ENCODE data around the gene CNST.
"Not testable (repeated sequence)": the region's sequence is repeated elsewhere in the genome, so short reads cannot be mapped to it uniquely, and the experiment has no call there.

The CNST gene

DNA sequence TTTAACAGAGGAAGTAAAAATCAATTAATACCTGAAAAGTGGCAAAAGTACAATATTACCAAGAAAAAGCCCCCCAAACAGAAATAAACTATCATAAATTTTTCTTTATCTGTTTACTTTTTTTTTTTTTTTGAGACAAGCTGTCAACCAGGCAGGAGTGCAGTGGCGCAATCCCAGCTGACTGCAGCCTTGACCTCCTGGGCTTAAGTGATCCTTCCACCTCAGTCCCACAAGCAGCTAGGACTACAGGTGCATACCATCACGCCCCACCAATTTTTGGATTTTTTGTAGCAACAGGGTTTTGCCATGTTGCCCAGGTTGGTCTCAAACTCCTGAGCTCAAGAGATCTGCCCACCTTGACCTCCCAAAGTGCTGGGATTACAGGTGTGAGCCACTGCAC is 8.2 kb upstream of the CNST start:
- in situ Hi-C loops (cut with MboI; ENCODE audit: low sequenced_read_pairs) = no loop called here

DNA sequence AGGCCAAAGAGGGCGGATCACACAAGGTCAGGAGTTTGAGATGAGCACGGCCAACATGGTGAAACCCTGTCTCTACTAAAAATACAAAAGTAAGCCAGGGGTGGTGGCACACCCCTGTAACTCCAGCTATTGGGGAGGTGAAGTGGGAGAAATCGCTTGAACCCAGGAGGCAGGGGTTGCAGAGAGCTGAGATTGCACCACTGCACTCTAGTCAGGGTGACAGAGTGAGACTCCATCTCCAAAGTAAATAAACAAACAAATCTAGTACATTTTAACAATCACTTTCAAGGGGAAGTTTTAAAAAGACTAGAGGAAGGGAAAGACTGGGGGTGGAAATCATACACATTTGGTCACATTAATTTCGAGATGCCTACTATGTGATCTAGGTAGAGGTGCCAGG is 6.9 kb upstream of the CNST start:
- in situ Hi-C loops (cut with MboI; ENCODE audit: low sequenced_read_pairs) = no loop called here

DNA sequence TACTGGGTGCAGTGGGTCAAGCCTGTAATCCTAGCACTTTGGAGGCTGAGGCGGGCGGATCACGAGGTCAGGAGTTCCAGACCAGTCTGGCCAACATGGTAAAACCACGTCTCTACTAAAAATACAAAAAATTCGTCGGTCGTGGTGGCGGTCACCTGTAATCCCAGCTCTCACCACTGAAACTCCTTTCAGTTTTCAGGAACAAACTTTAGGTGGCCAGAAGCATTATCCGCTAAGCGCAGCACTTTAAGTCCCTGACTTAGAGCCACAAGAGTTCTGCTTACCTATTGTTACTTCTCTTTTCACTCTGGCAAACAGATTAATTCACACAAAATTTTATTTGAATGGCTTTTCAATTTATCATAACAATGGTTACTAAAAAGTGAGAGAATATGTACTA is 5.4 kb upstream of the CNST start:
- in situ Hi-C loops (cut with MboI; ENCODE audit: low sequenced_read_pairs) = not testable (repeated sequence)

DNA sequence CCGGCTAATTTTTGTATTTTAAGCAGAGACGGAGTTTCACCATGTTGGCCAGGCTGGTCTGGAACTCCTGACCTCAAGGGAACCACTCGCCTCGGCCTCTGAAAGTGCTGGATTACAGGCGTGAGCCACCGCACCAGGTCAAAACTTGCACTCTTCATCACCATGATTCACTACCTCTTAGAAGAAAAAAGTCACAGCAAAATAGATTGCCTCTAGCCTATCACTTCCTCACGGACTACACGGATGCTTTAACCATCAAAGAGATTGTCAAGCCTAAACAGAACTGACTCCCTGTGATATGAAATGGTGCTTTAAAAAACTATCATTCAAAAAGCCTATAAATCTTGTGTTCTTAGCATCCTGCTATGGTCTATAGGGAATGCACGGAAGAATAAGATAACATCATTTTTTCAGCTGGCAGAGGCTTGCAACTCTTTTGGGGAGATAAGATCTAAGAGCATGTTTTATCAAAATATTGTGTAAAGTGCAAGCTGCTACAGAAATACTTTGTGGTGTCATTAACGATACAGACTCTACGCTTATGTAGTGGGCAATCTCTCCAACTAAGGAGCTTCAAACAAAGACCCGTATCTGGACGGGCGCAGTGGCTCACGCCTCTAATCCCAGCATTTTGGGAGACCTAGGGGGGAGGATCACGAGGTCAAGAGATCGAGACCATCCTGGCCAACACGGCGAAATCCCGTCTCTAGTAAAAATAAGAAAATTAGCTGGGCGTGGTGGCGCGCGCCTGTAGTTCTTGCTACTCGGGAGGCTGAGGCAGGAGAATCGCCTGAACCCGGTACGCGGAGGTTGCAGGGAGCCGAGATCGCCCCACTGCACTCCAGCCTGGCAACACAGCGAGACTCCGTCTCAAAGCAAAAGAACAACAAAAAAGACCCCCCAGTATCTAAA is 1.2 kb upstream of the CNST start:
- in situ Hi-C loops (cut with MboI; ENCODE audit: low sequenced_read_pairs) = no loop called here

DNA sequence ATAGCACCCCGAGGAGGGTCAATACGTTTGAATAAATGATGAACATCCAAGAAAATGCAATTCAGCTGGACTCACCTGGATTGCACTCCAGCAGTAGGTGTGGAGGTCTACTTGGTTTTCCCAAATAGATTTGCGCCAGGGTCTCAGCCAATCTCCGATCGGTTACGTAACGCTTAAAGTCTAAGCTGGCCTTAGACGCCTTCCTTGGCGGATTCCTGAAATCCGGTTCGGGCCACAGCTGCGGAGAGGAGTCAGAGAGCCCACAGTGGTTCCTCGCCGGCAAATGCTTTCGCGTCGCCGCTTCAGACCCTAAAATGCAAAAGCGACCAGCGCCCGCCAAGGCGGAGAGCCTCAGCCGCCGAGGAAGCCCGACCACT is 517 bp upstream of the CNST start:
- in situ Hi-C loops (cut with MboI; ENCODE audit: low sequenced_read_pairs) = no loop called here

DNA sequence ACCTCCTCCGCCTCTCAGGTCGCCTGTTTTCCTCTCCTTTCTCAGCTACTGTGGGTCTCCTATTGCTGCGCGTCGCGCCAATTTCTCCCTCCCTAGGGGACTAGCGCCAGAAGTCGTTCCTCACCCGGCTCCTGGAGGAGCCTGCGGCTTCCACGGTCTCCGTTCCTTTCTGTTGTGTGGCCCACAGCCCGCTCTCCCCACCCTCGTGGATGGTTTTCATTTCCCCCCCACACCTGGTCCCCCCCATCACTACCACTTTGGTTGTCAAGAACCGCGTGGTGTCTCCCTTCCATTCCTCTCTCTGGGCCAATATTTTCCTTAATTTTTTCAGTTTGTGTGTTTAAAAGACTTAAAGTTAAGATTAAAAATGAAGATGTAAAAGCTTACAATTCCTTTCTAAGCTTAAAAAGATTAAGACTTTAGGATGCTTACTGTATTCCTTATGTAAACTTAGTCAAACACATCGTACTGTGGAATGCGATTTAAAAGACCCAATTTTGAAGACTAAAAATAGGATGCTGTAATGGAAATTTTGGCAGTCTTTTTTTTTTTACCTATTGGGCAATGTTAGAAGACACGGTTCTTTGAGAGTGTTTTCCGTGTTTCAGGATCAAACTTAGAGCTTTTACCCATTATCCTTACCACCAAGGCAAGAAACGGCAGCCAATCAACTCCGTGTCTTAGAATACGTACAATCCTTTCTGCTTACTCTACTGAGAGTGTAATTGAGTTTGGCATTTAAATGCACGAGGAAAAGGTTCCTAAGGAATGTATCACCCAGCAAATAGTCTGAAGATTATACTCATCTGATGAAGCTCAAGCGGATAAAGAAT is 773 bp downstream of the CNST start:
- in situ Hi-C loops (cut with MboI; ENCODE audit: low sequenced_read_pairs) = no loop called here

DNA sequence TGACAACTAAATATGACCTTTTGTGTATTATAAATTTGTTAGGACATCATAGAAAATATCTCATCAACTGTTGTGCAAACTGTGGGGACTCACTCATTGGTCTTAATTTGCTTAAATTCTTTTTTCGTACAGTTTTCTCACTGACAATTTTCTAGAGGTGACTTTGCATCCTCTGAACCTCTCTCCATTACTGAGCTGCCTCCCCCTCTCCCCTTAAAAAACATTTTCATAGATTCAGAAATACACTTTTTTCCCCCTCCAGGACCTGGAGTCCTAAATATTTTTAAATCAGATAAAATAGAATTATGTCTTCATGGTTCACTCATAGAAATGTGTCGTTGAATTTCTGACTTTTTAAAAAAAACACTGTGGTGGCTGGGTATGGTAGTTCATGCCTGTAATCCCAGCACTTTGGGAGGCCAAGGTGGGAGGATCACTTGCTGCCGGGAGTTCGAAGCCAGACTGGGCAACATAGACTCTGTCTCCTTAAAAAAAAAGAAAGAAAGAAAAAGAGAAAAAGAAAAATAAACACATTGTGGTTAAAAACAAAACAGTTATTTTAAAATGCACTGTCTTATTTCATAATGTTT is 1.5 kb downstream of the CNST start:
- in situ Hi-C loops (cut with MboI; ENCODE audit: low sequenced_read_pairs) = no loop called here

DNA sequence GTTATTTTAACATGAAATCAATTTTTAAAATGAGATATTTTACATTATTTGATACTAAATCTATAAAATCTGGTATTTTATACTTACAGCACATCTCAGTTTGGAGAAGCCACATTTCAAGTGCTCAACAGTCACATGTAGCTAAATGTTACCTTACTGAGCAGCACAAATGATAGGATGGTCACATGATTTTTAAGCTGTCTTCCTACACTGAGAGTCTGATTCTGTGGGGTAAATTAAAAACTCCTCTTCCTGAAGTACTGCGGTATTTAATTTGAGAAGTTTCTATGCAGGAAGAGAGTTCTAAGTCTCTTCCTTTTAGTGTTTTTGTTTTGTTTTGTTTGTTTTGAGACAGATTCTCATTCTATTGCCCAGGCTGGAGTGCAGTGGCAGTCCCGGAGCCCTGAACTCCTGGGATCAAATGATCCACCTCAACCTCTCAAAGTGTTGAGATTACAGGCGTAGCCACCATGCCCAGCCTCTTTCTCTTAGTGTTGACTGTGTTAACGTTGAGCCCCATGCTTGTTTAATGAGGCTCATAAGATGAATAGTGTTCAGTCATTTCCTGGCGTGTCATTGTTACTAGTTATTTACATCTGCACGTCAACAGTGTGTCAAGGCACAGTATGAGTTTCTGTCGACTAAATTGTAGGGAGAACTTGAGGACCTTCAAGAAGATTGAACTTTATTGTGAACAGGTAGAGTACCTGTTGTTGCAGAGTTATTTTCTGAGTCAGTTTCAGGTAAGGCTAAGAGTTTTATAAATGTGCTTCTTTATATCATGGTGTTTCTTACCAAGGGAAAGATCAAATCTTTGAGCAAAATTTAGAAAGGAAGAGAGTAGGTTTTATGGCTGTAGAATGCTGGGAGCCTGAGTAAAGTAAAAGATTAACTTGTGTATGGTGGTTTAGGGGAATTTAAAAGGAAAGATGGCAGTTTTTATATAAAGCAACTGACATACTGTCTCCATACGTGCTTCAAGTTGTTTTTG is 3.3 kb downstream of the CNST start:
- in situ Hi-C loops (cut with MboI; ENCODE audit: low sequenced_read_pairs) = no loop called here

DNA sequence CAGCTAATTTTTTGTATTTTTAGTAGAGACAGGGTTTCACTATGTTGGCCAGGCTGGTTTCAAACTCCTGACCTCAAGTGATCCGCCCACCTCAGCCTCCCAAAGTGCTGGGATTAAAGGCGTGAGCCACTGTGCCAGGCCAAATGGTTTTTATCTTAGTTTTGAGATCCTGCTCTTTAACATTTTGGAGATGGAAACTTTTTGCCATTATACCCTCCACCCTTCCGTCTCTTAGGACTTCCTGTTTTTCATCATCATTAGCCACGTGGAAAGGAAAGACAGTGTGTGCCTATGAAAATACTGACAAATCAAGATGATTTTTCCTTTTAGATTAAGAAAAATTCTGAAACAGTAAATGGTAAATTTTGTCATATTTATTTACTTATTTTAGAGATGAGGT is 5.1 kb downstream of the CNST start:
- in situ Hi-C loops (cut with MboI; ENCODE audit: low sequenced_read_pairs) = not testable (repeated sequence)

DNA sequence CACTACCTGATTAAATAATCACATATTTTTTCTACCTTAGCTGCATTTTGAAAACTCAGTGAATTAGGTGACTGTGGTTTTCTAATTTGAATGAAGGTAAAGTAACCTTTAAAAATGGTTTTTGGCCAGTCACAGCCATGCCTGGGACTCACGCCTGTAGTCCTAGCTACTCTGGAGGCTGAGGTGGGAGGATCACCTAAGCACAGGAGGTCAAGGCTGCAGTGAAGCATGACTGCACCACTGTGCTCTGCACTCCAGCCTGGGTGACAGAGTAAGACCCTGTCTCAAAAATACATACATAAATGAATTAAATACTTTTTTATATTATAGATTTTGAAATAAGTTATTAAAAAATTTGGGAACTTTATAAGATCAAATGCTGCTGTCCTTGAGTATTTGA is 5.7 kb downstream of the CNST start:
- in situ Hi-C loops (cut with MboI; ENCODE audit: low sequenced_read_pairs) = no loop called here

DNA sequence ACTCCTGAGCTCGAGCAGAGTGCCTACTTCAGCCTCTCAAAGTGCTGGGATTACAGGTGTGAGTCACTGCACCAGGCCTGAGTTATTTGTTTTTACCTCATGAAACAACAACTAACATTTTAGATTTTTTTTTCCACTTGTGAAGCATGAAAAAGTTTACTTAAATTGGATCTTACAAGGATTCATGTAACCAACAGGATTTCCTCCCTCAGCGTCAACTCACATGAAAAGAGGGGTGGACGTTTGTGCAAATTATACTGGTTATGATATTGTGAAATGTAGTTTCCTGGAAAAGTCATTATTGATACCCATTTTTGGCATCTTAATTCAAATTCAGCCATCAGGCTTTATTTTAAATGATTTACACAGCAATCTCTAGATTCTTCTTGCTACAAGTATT is 6.5 kb downstream of the CNST start:
- in situ Hi-C loops (cut with MboI; ENCODE audit: low sequenced_read_pairs) = no loop called here

DNA sequence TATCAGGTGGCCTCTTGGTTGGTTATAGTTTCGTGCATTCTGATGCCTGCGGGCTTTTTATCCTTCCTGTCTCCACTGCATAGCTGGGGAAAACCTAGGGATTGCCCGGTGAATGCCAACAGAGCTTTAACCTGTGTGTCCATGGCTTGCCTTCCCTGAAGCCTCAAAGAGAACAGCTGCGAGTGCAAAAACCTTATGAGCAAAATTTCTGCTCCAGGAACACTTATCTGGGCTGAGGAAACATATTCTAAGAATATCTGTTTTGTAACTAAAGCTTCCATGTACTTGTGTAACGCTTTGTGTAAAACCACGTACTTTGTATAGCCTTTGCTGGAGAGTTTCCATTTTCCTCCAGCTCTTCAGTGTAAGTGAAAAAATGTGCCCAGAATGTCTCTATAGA is 7.2 kb downstream of the CNST start:
- in situ Hi-C loops (cut with MboI; ENCODE audit: low sequenced_read_pairs) = no loop called here

DNA sequence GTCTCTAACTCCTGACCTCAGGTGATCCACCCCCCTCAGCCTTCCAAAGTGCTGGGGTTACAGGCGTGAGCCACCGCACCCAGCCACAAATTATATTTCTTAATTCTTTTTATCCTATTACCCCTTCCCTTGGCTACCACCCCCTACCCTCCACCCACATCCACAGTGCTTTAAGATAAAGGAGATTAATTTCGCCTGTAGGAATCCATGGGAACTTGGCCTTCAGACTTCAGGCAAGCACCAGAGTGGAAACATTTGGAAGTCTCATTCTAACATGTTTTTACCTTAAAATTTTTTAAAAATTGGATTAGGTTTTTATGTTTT is 10.4 kb downstream of the CNST start:
- in situ Hi-C loops (cut with MboI; ENCODE audit: low sequenced_read_pairs) = no loop called here

DNA sequence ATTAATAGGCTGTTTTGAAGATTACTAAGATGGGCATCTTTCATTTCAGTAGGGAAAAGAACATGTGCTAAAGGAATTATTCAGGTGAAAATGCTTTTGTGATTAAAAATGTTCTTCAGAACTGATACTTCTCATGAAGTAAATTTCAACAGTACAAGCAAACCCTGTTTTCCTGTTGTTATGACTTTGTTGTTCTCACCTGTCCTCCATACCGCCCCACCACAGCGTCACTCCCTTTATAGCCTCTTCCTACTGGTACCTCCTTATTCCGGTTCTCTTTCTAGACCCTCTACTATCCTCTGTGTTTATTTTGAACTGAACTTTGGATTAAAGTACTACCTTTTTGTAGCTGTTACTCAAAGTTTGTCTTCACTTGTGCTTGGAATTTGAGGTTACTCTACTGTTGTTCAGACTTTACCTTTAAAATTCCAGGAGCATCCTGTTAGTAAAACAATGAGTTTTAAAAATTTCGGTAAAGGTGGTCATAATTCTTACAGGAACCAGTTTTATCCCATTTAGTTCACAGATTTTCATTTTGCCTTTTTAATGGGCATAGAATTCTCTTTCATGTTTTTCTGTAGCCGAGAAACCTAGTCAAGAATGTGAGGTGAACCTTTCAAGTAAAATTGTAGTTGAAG is 10.9 kb downstream of the CNST start:
- in situ Hi-C loops (cut with MboI; ENCODE audit: low sequenced_read_pairs) = no loop called here

DNA sequence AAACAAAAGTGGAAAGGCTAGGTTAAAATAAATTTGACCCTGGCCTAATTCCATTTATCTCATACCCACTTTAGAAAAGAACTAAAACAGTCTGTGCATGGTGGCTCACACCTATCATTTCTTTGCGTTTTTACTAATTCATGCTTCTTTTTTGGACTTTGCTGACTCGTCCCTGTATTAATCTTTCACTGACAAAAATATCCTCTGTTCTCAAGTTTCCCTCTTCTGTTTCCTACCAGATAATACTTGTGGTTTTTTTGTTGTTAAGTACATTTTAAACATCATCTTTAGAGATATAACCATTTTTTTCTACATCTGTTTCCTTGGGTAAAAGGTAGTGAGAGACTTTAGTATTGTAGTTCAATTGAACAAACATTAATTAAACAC is 11.5 kb downstream of the CNST start:
- in situ Hi-C loops (cut with MboI; ENCODE audit: low sequenced_read_pairs) = no loop called here

DNA sequence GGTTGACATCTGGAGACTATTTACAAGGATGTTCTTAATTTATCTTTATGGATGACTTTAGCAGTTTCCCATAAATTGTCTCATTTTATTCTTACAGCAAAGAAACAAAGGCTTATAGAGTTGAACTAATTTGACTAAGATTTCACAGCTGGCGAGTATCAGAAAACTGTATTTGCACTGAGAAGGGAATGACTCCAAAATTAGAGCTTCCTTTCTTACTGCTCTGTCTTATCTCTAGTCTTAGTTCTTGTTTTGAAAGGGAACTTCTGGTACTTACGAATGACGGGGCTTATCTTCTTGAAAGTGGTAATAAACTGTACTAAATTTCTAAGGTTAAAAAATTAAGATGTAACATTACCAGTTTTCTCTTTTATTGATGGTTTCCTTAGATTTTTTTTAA is 13.6 kb downstream of the CNST start:
- in situ Hi-C loops (cut with MboI; ENCODE audit: low sequenced_read_pairs) = no loop called here

DNA sequence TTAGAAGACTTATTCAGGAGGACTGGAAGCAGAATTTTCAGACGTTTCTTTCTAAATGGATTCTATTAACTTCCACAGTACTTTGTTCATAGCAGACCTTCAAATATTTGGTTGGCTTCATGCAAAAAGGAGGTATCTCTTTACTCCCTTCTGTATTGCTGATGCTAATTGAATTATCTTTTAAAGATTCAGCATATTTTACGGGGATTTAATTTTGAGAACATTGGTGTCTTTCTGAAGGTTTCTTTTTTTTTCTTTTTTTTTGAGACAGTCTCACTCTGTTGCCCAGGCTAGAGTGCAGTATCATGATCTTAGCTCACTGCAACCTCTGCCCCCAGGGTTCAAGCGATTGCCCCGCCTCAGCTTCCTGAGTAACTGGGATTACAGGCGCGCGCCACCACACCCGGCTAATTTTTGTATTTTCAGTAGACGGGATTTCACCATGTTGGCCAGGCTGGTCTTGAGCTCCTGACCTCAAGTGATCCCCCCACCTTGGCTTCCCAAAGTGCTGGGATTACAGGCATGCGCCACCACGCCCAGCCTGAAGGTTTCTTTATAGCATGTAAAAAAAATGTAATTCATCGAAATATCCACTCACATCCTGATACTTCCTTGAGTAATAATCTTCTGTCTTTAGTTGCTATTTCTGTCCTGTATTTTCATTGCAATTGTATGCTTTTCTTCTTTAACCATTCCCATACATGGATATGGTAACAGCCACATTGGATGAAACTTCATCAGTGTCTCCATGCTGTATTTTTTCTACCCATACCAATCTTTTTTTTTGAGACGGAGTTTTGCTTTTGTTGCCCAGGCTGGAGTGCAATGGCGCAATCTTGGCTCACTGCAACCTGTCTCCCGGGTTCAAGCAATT is 14.5 kb downstream of the CNST start:
- in situ Hi-C loops (cut with MboI; ENCODE audit: low sequenced_read_pairs) = no loop called here

DNA sequence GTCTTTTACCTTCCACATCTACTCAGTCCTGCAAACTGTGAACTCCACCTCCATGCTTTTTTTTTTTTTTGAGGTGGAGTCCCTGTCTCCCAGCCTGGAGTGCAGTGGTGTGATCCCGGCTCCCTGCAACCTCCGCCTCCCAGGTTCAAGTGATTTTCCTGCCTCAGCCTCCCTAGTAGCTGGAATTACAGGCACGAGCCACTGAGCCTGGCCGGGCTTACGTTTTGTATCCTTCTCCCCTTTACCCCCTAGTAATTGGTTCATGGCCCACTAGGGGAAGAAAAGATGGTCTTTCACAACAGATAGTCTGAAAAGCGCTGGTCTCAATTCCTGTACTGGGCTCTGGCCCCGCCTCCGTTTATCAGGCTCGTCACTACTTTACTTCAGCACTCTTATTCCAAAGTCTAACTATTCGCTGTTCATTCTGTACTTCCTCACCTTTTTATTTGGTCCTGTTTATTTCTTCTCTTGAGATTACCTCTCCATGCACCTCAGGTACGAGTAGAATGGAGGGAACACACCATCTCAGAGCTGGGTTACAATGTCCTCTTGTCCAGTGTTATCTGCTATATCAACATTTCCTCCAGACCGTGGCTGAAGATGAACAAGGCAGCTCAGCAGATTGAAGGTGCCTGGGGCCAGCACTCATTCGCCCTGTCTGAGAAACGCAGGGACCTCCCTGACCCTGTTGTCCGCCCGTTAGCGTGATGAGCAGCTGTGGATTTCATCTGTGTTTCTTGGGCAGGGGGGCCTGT is 16.2 kb downstream of the CNST start:
- in situ Hi-C loops (cut with MboI; ENCODE audit: low sequenced_read_pairs) = no loop called here

DNA sequence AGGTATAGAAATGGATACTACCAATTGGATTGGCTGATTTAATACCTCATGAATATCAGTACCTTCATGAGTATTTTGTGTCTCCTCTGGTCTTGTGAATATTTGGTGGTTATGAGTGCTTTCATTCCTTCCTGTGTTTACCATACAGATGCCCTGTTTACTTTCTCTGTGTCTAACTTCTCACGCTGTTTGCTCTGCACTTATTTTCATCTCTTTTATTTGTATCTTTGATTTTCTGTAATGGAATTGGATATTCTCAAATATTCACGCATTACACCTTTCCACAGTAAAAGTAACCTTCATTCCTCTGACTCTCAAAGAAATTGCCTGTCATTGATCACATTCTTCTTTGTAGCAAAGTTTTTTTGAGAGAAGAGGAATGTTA is 16.8 kb downstream of the CNST start:
- in situ Hi-C loops (cut with MboI; ENCODE audit: low sequenced_read_pairs) = no loop called here

Data from HL-60/S4 (cell line).